HCT116 (cell line): Measurements from ENCODE around the gene GAL3ST3.

Experiments used
- CEBPB ChIP-seq: IDR thresholded peaks from 2 replicates; pipeline ENCODE4 v1.6.1; 2012; ENCODE audit warnings: low read depth
- CTCF ChIP-seq, 3 experiments: fragments of 200-600 bp in 1 of 3; sonication (generic) in 1 of 3; IDR thresholded peaks in 2 of 3; conservative IDR thresholded peaks in 1 of 3; 2 replicates each; pipeline ENCODE4 v1.5.1; 2012 to 2017; ENCODE audit warnings: low read depth in 2 of 3, low read length in 2 of 3, antibody characterized with exemption in 1 of 3, borderline replicate concordance in 1 of 3, control low read depth in 1 of 3, mild to moderate bottlenecking in 1 of 3, mixed read lengths in 1 of 3, mixed run types in 1 of 3, moderate library complexity in 1 of 3; ENCODE audit not compliant: insufficient read depth in 1 of 3
- JUND ChIP-seq: IDR thresholded peaks from 2 replicates; pipeline ENCODE4 v1.6.1; 2012
- POLR2A ChIP-seq: IDR thresholded peaks from 2 replicates; pipeline ENCODE4 v1.7.0; 2011; ENCODE audit warnings: borderline replicate concordance; ENCODE audit not compliant: insufficient read depth, insufficient read length; ENCODE audit errors: extremely low read depth
- SP1 ChIP-seq: IDR thresholded peaks from 2 replicates; pipeline ENCODE4 v1.6.1; 2012; ENCODE audit warnings: low read depth

- TF ChIP-seq JUND (no peak), POLR2A (no peak), SP1 (no peak), CEBPB (no peak), CTCF (IDR thresholded peaks at IDR 0.05 in 2 of 3, conservative IDR thresholded peaks at IDR 0.05 in 1 of 3; ENCODE audit: borderline replicate concordance in 1 of 3, insufficient read depth in 1 of 3, low read depth in 2 of 3, low read length in 2 of 3) (no peak)
Measured at GRCh38 chr11:66069715-66070603, 21.0 kb upstream of the GAL3ST3 start, which contains the start of gene PACS1.
